GM10266 (cell line): Measurements from ENCODE around the gene KCNK17.

Source experiments
- DNase-seq: peaks from one replicate; pipeline ENCODE4 v3.0.0; 2012; ENCODE audit errors: extremely low spot score
- CTCF ChIP-seq: IDR thresholded peaks from 2 replicates; pipeline ENCODE4 v1.5.1; 2012; ENCODE audit warnings: mild to moderate bottlenecking, low read depth; ENCODE audit not compliant: control insufficient read depth, insufficient read depth; ENCODE audit errors: missing control alignments

KCNK17 gene

DNA sequence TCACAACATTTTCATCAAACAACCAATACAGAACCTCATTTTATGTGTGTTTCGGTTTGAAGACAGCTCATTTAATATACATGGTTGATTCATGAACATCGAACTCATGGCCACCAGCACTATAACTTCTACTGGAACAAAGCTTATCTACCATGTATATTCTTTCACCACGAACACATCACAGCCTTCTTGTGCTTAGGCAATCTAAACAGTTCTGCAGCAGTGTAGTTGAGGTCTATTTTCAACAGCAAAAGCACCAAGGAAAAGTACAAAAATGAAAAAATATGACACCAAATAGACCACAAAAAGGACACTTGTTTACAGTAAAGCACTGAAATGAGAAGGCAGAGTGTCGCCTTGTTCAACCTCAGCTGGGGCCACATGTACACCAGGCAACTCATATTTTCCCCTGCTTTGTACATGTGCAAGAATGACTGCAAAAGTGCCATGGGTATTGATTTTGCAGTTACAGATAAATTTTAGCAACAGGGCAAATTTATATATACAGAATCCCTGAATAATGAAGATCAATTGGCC lies 59.2 kb downstream of the KCNK17 start:
- TF ChIP-seq CTCF = no peak
- no peak for DNase-seq

DNA sequence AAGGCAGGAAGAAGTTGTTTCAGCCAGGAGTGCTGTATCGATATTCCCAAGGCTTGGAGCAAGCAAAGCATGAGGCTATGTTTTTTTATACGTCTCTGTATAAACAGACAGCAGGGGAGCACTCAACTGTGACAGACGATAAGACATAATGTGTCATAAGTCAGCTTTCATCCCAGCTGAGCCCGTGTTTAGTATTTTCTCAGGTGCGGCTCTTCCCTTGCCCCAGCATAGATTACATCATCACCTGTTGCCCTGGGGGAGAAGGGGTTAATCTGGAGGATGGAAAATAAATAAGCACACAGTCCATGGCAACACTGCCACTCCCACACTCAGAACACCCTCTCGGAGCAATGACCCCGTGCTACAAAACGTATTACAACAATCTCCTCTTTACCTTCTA lies 62.8 kb downstream of the KCNK17 start:
- DNase-seq = no peak

DNA sequence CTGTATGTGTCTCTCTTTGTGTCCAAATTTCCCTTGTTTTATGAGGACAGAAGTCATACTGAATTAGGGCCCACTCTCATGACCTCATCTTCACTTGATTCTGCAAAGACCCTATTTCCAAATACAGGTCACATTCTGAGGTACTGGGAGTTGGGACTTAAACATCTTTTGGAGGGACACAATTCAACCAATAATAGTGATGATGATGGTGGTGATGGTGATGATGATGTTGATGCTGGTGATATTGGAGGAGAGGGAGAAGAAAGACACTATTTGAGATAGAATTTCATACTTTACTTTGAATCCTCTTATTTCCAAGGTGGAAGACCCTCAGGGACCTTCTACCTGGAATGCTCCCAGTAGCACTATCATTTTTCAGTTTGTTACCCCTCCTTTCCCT lies 63.7 kb downstream of the KCNK17 start:
- TF ChIP-seq CTCF = no peak
- no peak for DNase-seq

More for the DNA sequence above, 62.8 kb downstream of the KCNK17 start:
- no peak for TF ChIP-seq CTCF

- TF ChIP-seq CTCF = no peak
- no peak for DNase-seq
Measured at GRCh38 chr6:39249278-39249677, 64.9 kb downstream of the KCNK17 start.
